ENCODE data around the gene NELL1.

- TF ChIP-seq EZH2 (IDR thresholded peaks at IDR 0.05; ENCODE audit: borderline replicate concordance, low read depth, low read length, severe bottlenecking) (no peak), CTCF (IDR thresholded peaks at IDR 0.05; ENCODE audit: extremely low read depth in 1 of 2, insufficient read depth in 1 of 2, low read depth in 1 of 2, low read length in 2 of 2) (no peak), POLR2A (IDR thresholded peaks at IDR 0.05; ENCODE audit: low read depth, low read length) (no peak), POLR2AphosphoS5 (IDR thresholded peaks at IDR 0.05; ENCODE audit: insufficient read depth, low read depth, low read length) (no peak), GATA2 (IDR thresholded peaks at IDR 0.05; ENCODE audit: insufficient read depth, insufficient read length, low read depth, low read length) (no peak), FOS (IDR thresholded peaks at IDR 0.05; ENCODE audit: borderline replicate concordance, insufficient read depth, low read length) (no peak), MAX (IDR thresholded peaks at IDR 0.05; ENCODE audit: insufficient read depth, insufficient read length) (no peak)
Observed at GRCh38 chr11:20634781-20635180, 34.6 kb upstream of the NELL1 start.

Measured in endothelial cell of umbilical vein (primary cell).